Astrocyte (in vitro differentiated cells and primary cell): ENCODE measurements around the gene DGKH.

Source experiments
- CTCF ChIP-seq: IDR thresholded peaks from 2 replicates; pipeline ENCODE4 v1.5.1; 2011; ENCODE audit warnings: low read depth, mild to moderate bottlenecking, inconsistent platforms, low read length, moderate library complexity; ENCODE audit not compliant: insufficient read depth
- EZH2 ChIP-seq: IDR thresholded peaks from 2 replicates; pipeline ENCODE4 v1.6.1; 2012; ENCODE audit warnings: mild to moderate bottlenecking, low read length, inconsistent platforms; ENCODE audit not compliant: insufficient read depth

GRCh38 chr13:42280537-42280936 is 232.1 kb downstream of the DGKH start:
- TF ChIP-seq CTCF: no peak
- no peak for TF ChIP-seq EZH2
